IPS-18a (cell line): ENCODE results near the gene PLA2G3.
A peak's percentile ranks its signal among the peaks of the same experiment; 100 is the strongest.
"Not testable (repeated sequence)": the region's sequence is repeated elsewhere in the genome, so short reads cannot be mapped to it uniquely, and the experiment has no call there.

Experiments used
- H3K27ac ChIP-seq: one replicate; pipeline ENCODE4 v1.5.1; 2013; ENCODE audit warnings: low read length
- H3K27me3 ChIP-seq: one replicate; pipeline ENCODE4 v1.6.1; 2013; ENCODE audit warnings: mild to moderate bottlenecking, low read length; ENCODE audit not compliant: control insufficient read depth, insufficient read depth
- H3K36me3 ChIP-seq: one replicate; pipeline ENCODE4 v1.6.1; 2013; ENCODE audit warnings: low read depth, low read length; ENCODE audit not compliant: control insufficient read depth
- H3K4me1 ChIP-seq: one replicate; pipeline ENCODE4 v1.6.1; 2013; ENCODE audit warnings: low read depth, low read length; ENCODE audit not compliant: control insufficient read depth
- H3K4me3 ChIP-seq: one replicate; pipeline ENCODE4 v1.5.1; 2013; ENCODE audit warnings: low read length
- H3K9ac ChIP-seq: one replicate; pipeline ENCODE4 v1.6.1; 2013; ENCODE audit warnings: mild to moderate bottlenecking, low read length, moderate library complexity
- H3K9me3 ChIP-seq: one replicate; pipeline ENCODE4 v1.6.1; 2013; ENCODE audit warnings: low read depth, low read length; ENCODE audit not compliant: control insufficient read depth

The PLA2G3 gene

GRCh38 chr22:31122196-31122531, 18.1 kb downstream of the PLA2G3 start:
- H3K27me3 ChIP-seq = no peaks in the 10 kb centered on the region
- H3K27ac ChIP-seq = no peak overlapping the region
- H3K4me3 ChIP-seq = no peak overlapping the region
- no peak overlapping the region for H3K9ac ChIP-seq
- H3K9me3 ChIP-seq = no peaks in the 10 kb centered on the region
- no peaks in the 10 kb centered on the region for H3K36me3 ChIP-seq
- peaks cover 21% of the 10 kb centered on the region for H3K4me1 ChIP-seq

DNA sequence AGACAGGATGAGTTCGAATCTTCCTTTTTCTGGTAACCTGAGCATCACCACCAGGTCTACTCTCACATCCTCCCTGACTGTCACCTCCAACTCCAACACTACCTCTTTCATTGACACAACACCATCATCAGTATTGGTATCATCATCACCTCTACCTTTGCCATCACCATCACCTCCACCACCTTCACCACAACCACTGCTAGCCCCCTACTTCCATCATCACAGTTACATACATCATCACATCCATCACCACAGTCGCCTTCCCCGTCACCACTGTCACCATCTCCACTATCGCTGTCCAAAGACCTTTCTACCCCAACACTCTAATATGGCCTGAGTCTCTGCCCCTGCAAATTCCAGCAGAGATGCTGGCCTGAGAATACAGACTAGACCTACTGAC, 18.9 kb downstream of the PLA2G3 start:
- Histone ChIP-seq H3K27ac (no peak overlapping the region), H3K9me3 (no peaks in the 10 kb centered on the region), H3K9ac (no peak overlapping the region), H3K27me3 (no peaks in the 10 kb centered on the region), H3K4me3 (no peak overlapping the region), H3K36me3 (no peaks in the 10 kb centered on the region), H3K4me1 (peaks cover 19% of the 10 kb centered on the region)

- no peak overlapping the region for H3K4me3 ChIP-seq
- no peak overlapping the region for H3K9ac ChIP-seq
- H3K27ac ChIP-seq = no peak overlapping the region
- peaks cover 19% of the 10 kb centered on the region for H3K4me1 ChIP-seq
- no peaks in the 10 kb centered on the region for H3K9me3 ChIP-seq
- H3K27me3 ChIP-seq = no peaks in the 10 kb centered on the region
- no peaks in the 10 kb centered on the region for H3K36me3 ChIP-seq
These were observed 19.7 kb downstream of the PLA2G3 start for GRCh38 chr22:31120642-31121041.

GRCh38 chr22:31120230-31120629, 20.1 kb downstream of the PLA2G3 start:
- Histone ChIP-seq H3K27ac (no peak overlapping the region), H3K4me1 (peaks cover 19% of the 10 kb centered on the region), H3K9me3 (no peaks in the 10 kb centered on the region), H3K9ac (no peak overlapping the region), H3K27me3 (no peaks in the 10 kb centered on the region), H3K36me3 (no peaks in the 10 kb centered on the region), H3K4me3 (no peak overlapping the region)

DNA sequence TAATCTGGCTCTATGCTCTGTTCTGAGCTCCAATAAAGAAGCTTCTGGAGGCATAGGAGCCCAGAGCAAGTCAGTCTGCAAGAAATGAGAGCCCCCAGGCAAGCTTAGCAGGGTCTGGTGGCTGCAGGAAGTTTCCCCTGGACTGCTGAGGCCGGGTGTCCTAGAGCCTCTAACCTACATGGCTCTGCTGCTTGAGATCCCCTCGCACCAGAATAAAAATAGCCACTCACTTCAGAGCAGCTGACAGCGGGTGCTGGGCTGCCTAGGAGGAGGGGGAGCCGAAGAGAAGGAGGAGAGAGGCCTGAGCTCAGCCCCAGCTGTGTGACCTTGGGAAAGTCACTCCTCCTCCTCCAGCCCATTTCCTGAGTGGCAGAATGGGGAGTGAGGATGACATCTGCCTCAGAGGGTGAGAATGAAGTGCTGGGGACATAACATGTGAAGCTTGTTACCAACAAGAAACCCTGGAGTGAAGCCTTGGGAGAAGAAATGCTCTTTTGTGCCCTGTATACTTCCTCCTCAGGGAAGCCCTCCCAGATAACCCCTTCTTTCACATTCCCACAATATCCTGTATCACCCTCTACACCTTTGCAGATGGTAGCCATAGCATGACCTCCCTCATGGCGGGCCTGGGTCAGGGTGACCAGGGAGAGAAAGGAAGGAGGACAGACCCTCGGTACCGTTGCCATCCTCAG, 21.1 kb downstream of the PLA2G3 start:
- Histone ChIP-seq H3K4me1 (peaks cover 19% of the 10 kb centered on the region), H3K27me3 (no peaks in the 10 kb centered on the region), H3K9me3 (no peaks in the 10 kb centered on the region), H3K27ac (no peak overlapping the region), H3K9ac (no peak overlapping the region), H3K36me3 (no peaks in the 10 kb centered on the region), H3K4me3 (no peak overlapping the region)

- Histone ChIP-seq H3K4me1 (peaks cover 16% of the 10 kb centered on the region), H3K36me3 (no peaks in the 10 kb centered on the region), H3K9me3 (no peaks in the 10 kb centered on the region), H3K9ac (no peak overlapping the region), H3K27me3 (no peaks in the 10 kb centered on the region), H3K27ac (no peak overlapping the region), H3K4me3 (no peak overlapping the region)
These were observed 22.1 kb downstream of the PLA2G3 start for GRCh38 chr22:31118046-31118820.

GRCh38 chr22:31112547-31113091, 27.7 kb downstream of the PLA2G3 start:
- not testable (repeated sequence) for H3K9ac ChIP-seq, H3K27ac ChIP-seq, H3K4me1 ChIP-seq, H3K36me3 ChIP-seq, H3K27me3 ChIP-seq, H3K9me3 ChIP-seq, H3K4me3 ChIP-seq

DNA sequence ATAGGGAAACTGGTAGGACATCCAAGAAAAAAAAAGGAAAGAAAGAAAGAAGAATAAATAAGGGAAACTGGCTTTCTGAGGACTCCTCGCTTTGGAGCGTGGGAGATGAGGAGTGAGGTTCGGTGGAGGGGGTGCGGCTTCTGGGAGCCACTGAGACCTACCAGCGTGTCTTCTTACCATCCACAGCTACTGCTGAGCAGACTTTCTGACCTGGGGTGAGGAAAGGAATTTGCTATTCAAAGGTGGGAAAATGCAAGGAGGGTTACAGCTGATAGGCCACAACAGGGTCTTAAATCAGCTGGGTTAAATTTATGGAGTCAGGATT, 32.5 kb downstream of the PLA2G3 start:
- Histone ChIP-seq H3K27ac (no peak overlapping the region), H3K9ac (peak overlapping the region; percentile 31), H3K27me3 (peaks cover 34% of the 10 kb centered on the region), H3K4me1 (peaks cover 11% of the 10 kb centered on the region), H3K36me3 (no peaks in the 10 kb centered on the region), H3K4me3 (peak overlapping the region; percentile 68), H3K9me3 (no peaks in the 10 kb centered on the region)

GRCh38 chr22:31107178-31107893, 33.0 kb downstream of the PLA2G3 start, which contains the start of gene SELENOM:
SELENOM (minus strand) TSS chr22:31107568; CDS start chr22:31107505, 63 bp downstream.
- Histone ChIP-seq H3K27me3 (peaks cover 34% of the 10 kb centered on the region), H3K4me1 (peaks cover 11% of the 10 kb centered on the region), H3K9ac (peak within 1 kb of the TSS; percentile 54), H3K9me3 (no peaks in the 10 kb centered on the region), H3K27ac (no peak within 1 kb of the TSS), H3K36me3 (no peaks in the 10 kb centered on the region), H3K4me3 (peak within 1 kb of the TSS; percentile 68)

GRCh38 chr22:31106731-31107177, 33.6 kb downstream of the PLA2G3 start:
- H3K9me3 ChIP-seq = no peaks in the 10 kb centered on the region
- no peak overlapping the region for H3K27ac ChIP-seq
- peaks cover 34% of the 10 kb centered on the region for H3K27me3 ChIP-seq
- H3K4me3 ChIP-seq = peak overlapping the region; percentile 68
- peaks cover 11% of the 10 kb centered on the region for H3K4me1 ChIP-seq
- peak overlapping the region; percentile 54 for H3K9ac ChIP-seq
- H3K36me3 ChIP-seq = no peaks in the 10 kb centered on the region

- Histone ChIP-seq H3K4me1 (peaks cover 11% of the 10 kb centered on the region), H3K27ac (no peak overlapping the region), H3K9me3 (no peaks in the 10 kb centered on the region), H3K4me3 (no peak overlapping the region), H3K27me3 (peaks cover 34% of the 10 kb centered on the region), H3K36me3 (no peaks in the 10 kb centered on the region), H3K9ac (no peak overlapping the region)
These were observed 34.2 kb downstream of the PLA2G3 start for GRCh38 chr22:31106001-31106571.
